Neuron (in vitro differentiated cells): ENCODE data around the gene ABHD8.
A peak's percentile ranks its signal among the peaks of the same experiment; 100 is the strongest.

Experiments
- H2AFZ ChIP-seq: one replicate; pipeline ENCODE4 v1.6.1; 2013; ENCODE audit warnings: low read depth, mild to moderate bottlenecking, inconsistent platforms, low read length, moderate library complexity
- H3K27me3 ChIP-seq: one replicate; pipeline ENCODE4 v1.6.1; 2013; ENCODE audit warnings: low read length; ENCODE audit not compliant: insufficient read depth
- H3K36me3 ChIP-seq: one replicate; pipeline ENCODE4 v1.6.1; 2013; ENCODE audit warnings: low read length; ENCODE audit not compliant: insufficient read depth
- H3K4me1 ChIP-seq: one replicate; pipeline ENCODE4 v1.6.1; 2013; ENCODE audit warnings: low read length; ENCODE audit not compliant: insufficient read depth
- H3K4me3 ChIP-seq: 2 replicates; pipeline ENCODE4 v1.5.1; 2013; ENCODE audit warnings: mild to moderate bottlenecking, low read length, moderate library complexity
- H3K9me3 ChIP-seq: one replicate; pipeline ENCODE4 v1.6.1; 2013; ENCODE audit warnings: low read length

ABHD8 gene

GRCh38 chr19:17338433-17339078, 35.3 kb upstream of the ABHD8 start:
- H3K4me1 ChIP-seq: peaks cover 16% of the 10 kb centered on the region
- no peaks in the 10 kb centered on the region for H3K9me3 ChIP-seq
- H3K27me3 ChIP-seq: no peaks in the 10 kb centered on the region
- H3K4me3 ChIP-seq: peak overlapping the region; percentile 80
- H2AFZ ChIP-seq: no peak overlapping the region
- peaks cover 11% of the 10 kb centered on the region for H3K36me3 ChIP-seq

GRCh38 chr19:17337675-17338432, 34.6 kb upstream of the ABHD8 start:
- no peak overlapping the region for H2AFZ ChIP-seq
- peaks cover 16% of the 10 kb centered on the region for H3K36me3 ChIP-seq
- no peaks in the 10 kb centered on the region for H3K27me3 ChIP-seq
- peak overlapping the region; percentile 80 for H3K4me3 ChIP-seq
- no peaks in the 10 kb centered on the region for H3K9me3 ChIP-seq
- H3K4me1 ChIP-seq: peaks cover 17% of the 10 kb centered on the region

DNA sequence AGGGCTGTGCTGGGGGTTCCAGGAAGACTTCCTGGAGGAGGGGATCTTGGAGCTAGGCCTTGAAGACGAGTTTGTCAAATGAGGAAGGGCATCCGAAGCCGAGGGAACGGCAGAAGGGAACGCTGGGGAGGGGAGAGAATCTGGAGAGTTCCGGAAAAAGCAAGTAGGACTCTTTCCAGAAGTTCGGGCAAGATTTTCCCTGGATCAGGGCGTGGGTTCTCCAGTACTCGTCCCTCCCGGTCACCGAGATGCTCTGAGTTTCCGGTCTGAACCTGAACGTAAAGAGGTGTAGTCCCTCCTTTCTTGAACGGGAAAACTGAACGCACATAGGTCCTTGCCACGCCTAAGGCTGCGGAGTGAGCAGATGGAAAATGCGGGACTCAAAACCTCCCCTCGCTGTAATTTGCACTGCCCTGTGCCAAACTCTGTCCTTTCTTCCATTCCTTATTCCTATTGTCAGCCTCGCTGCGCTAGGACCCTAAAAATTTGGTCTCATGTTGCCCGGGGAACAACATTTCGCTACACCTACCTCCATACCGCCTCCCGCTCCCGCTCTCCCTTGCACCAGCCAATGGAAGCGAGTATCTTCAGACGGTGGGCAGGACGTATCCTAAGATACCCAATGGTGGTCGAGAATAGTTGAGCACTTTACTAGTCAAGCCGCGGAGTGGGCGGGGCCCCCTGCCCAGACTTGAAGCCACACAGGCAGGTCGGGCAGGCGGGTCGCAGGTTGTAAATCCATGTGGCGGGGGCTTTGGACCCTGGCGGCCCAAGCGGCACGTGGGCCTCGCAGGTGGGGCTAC, 33.8 kb upstream of the ABHD8 start, which contains the start of gene GTPBP3:
Gene GTPBP3 (plus strand): TSS at position 682 of the 803 bp plus-strand sequence. CDS start 59 bp downstream, at position 741.
- Histone ChIP-seq H3K36me3 (peaks cover 20% of the 10 kb centered on the region), H2AFZ (peak within 1 kb of the TSS; percentile 62), H3K27me3 (no peaks in the 10 kb centered on the region), H3K4me1 (peaks cover 17% of the 10 kb centered on the region), H3K9me3 (no peaks in the 10 kb centered on the region), H3K4me3 (peak within 1 kb of the TSS; percentile 80)

GRCh38 chr19:17335575-17335974, 32.4 kb upstream of the ABHD8 start:
- Histone ChIP-seq H2AFZ (no peak overlapping the region), H3K9me3 (no peaks in the 10 kb centered on the region), H3K27me3 (no peaks in the 10 kb centered on the region), H3K4me1 (peaks cover 17% of the 10 kb centered on the region), H3K36me3 (peaks cover 18% of the 10 kb centered on the region), H3K4me3 (peak overlapping the region; percentile 61)

GRCh38 chr19:17334414-17335409, 31.5 kb upstream of the ABHD8 start, which contains the start of gene ANO8:
TSS of gene ANO8 (minus strand) at chr19:17334855. CDS start at chr19:17334670, 185 bp downstream.
- peak within 1 kb of the TSS; percentile 61 for H3K4me3 ChIP-seq
- H2AFZ ChIP-seq: peak within 1 kb of the TSS; percentile 77
- H3K27me3 ChIP-seq: no peaks in the 10 kb centered on the region
- H3K4me1 ChIP-seq: peaks cover 17% of the 10 kb centered on the region
- H3K9me3 ChIP-seq: no peaks in the 10 kb centered on the region
- peaks cover 26% of the 10 kb centered on the region for H3K36me3 ChIP-seq

DNA sequence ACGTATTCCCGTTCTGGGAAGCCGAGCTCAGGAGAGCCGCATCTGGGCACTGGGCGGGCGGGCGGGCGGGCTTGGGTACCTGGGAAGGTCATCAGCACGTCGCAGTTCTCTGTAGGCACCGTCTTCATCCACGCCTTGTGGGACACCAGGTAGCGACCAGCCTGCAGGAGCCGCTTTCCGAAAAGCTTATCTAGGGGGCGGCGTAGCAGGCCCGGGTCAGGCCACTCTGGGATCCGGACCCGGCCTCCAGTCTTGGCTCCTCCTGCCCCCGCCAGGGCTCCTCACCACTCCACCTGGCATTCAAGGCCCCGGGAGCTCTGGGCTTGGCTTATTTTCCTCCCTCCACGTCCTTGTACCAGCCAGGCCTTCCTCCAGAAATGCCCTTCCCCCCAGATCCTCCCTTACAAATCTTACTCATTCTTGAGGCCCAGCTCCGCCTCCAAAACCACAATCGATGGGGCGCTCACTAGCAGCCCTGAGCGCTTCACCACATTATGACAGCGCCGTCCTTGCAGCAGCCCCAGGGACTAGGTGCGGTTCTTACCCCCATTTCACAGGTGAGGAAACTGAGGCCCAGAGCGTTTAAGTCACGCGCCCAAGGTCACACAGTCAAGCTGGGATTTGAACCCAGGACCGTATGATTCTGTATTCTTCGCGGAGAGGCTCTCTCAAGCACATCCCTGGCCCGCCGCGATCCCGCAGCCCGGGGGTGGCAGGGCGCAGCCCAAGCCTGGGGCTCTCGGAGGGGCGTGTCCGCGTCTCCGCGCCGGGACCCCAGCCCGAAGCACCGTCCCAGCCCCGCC, 30.6 kb upstream of the ABHD8 start:
- Histone ChIP-seq H3K27me3 (no peaks in the 10 kb centered on the region), H3K4me1 (peaks cover 17% of the 10 kb centered on the region), H2AFZ (peak overlapping the region; percentile 77), H3K9me3 (no peaks in the 10 kb centered on the region), H3K36me3 (peaks cover 28% of the 10 kb centered on the region), H3K4me3 (peak overlapping the region; percentile 61)

GRCh38 chr19:17332677-17333581, 29.7 kb upstream of the ABHD8 start:
- Histone ChIP-seq H3K4me3 (no peak overlapping the region), H3K36me3 (peaks cover 31% of the 10 kb centered on the region), H2AFZ (no peak overlapping the region), H3K4me1 (peaks cover 11% of the 10 kb centered on the region), H3K27me3 (no peaks in the 10 kb centered on the region), H3K9me3 (no peaks in the 10 kb centered on the region)

GRCh38 chr19:17332360-17332676, 29.1 kb upstream of the ABHD8 start:
- peaks cover 8% of the 10 kb centered on the region for H3K4me1 ChIP-seq
- H3K9me3 ChIP-seq: no peaks in the 10 kb centered on the region
- no peaks in the 10 kb centered on the region for H3K27me3 ChIP-seq
- H3K36me3 ChIP-seq: peaks cover 37% of the 10 kb centered on the region
- no peak overlapping the region for H2AFZ ChIP-seq
- no peak overlapping the region for H3K4me3 ChIP-seq

DNA sequence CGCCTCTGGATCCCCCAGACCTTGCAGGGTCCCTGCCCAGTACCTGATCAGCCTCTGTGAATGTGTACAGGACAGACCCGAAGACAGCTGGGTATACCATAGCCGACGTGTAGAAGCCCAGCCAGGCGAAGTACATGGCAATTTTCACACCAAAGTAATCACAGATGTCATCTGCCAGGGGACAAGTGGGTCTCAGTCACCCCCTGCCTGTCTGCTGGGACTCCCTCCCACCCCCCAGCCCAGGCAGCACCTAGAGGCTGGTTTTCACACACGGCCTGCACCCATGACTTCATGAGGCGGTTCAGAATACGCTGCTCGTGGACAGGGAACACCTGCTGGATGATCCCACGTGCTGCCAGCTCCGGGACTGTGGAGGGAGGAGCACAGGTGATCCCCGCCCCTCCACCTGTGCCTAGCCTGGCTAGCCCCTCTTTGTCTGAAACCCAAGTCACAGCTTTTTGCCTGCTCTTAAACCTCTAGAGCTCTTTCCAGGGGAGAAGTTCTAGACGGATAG, 27.9 kb upstream of the ABHD8 start:
- H2AFZ ChIP-seq: no peak overlapping the region
- peaks cover 45% of the 10 kb centered on the region for H3K36me3 ChIP-seq
- H3K27me3 ChIP-seq: no peaks in the 10 kb centered on the region
- peaks cover 8% of the 10 kb centered on the region for H3K4me1 ChIP-seq
- no peak overlapping the region for H3K4me3 ChIP-seq
- no peaks in the 10 kb centered on the region for H3K9me3 ChIP-seq

- Histone ChIP-seq H2AFZ (no peak overlapping the region), H3K27me3 (no peaks in the 10 kb centered on the region), H3K9me3 (no peaks in the 10 kb centered on the region), H3K4me3 (no peak overlapping the region), H3K4me1 (peaks cover 8% of the 10 kb centered on the region), H3K36me3 (peaks cover 50% of the 10 kb centered on the region)
Observed at GRCh38 chr19:17330262-17331044, 27.2 kb upstream of the ABHD8 start.
